Tibial nerve (tissue), 4 donors: ENCODE results near the gene BCAS3. TPM values are rescaled to one million over a fixed set of nuclear protein-coding genes. Genes with fewer than 3 reads are reported as not detected.

ENCODE experiments used
- DNase-seq, 2 donors: peaks; one replicate each; pipeline ENCODE4 v3.0.0-alpha.2; 2019; ENCODE audit warnings: low spot score in 2 of 2
- H3K27ac ChIP-seq, 4 donors: fragments of 200-600 bp; sonication (generic) in 3 of 4; one replicate each; pipeline ENCODE4 v1.5.1; 2017 to 2019; ENCODE audit warnings: mild to moderate bottlenecking in 1 of 4
- H3K27me3 ChIP-seq, 2 donors: fragments of 200-600 bp; sonication (generic) in 1 of 2; one replicate each; pipeline versions ENCODE4 v1.5.1 to v1.6.0; 2017 to 2019
- H3K36me3 ChIP-seq, 3 donors: fragments of 200-600 bp; sonication (generic); one replicate each; pipeline ENCODE4 v1.5.1; 2018 to 2019
- H3K4me1 ChIP-seq, 4 donors: fragments of 200-600 bp; sonication (generic) in 3 of 4; one replicate each; pipeline ENCODE4 v1.5.1; 2017 to 2019
- H3K4me3 ChIP-seq, 4 donors: fragments of 200-600 bp; sonication (generic) in 3 of 4; one replicate each; pipeline ENCODE4 v1.5.1; 2017 to 2019; ENCODE audit warnings: mild to moderate bottlenecking in 1 of 4, moderate library complexity in 1 of 4
- H3K9me3 ChIP-seq, 4 donors: fragments of 200-600 bp; sonication (generic) in 3 of 4; one replicate each; pipeline ENCODE4 v1.5.1; 2017 to 2019
- CTCF ChIP-seq, 5 experiments: fragments of 200-600 bp in 3 of 5; fragments of 450-650 bp in 2 of 5; sonication (generic) in 3 of 5; IDR thresholded peaks; one replicate each; pipeline ENCODE4 v1.5.1; 2016 to 2019; ENCODE audit warnings: antibody characterized with exemption in 5 of 5, mild to moderate bottlenecking in 3 of 5, moderate library complexity in 2 of 5
- EP300 ChIP-seq, 2 donors: sonication (generic); formaldehyde crosslinking; IDR thresholded peaks; one replicate each; pipeline ENCODE4 v1.6.1; 2017; ENCODE audit warnings: antibody characterized with exemption in 2 of 2, mild to moderate bottlenecking in 1 of 2
- POLR2A ChIP-seq, 2 donors: fragments of 450-650 bp; IDR thresholded peaks; one replicate each; pipeline ENCODE4 v1.6.1; 2017; ENCODE audit warnings: antibody characterized with exemption in 2 of 2, mild to moderate bottlenecking in 2 of 2, moderate library complexity in 2 of 2
- WGBS, 2 donors: methylation state at CpG; one replicate each; pipeline ENCODE4 v1.1.5; 2018; 5-methylcytosine and 5-hydroxymethylcytosine counted together
- total RNA-seq, 4 donors: library from RNA; depleted of rRNA; stranded (reverse); fragments of >200 nt; gene quantifications; one replicate each; pipeline ENCODE4 v1.1.0, GENCODE V29; 2016

The BCAS3 gene
- total RNA-seq, 4 donors from 2014 or later = 26.4 to 48.1 (median 44.8) TPM

DNA sequence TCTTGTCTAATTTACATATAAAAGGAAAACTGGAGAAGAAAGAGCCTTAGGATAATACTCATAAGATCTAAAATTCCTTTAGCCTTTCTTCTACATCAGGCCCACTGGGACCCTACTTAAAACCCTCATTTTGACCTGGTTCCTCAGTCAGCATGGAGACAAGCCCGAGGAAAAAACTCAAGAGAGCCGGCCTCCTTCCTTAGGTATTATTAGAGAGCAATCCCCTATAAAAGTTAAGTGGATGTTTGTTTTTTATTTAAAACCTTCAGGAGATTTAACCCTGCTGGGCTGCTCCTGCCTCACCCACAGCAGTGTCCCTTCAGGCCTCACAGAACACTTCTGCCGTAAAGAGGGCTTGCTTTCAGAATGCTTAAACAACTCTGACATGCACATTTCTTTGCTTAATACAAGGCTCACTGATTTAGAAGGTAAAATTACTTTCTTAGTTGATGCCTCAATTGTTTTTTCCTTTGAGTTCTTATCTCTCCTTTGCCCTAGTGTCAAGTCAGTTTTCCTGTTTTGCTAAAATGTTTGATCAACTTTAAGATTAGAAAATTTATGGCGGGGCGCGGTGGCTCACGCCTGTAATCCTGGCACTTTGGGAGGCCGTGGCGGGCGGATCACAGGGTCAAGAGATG, 576.4 kb downstream of the BCAS3 start:
- Histone ChIP-seq H3K9me3 (no peaks in the 10 kb centered on the region), H3K27ac (peak overlapping the region in 3 of 4 donors; percentile 1 to 87 (median 77)), H3K27me3 (no peaks in the 10 kb centered on the region), H3K4me3 (no peak overlapping the region), H3K4me1 (peaks cover 0 to 57% (median 44%) of the 10 kb centered on the region in 4 donors), H3K36me3 (no peaks in the 10 kb centered on the region)
- DNase-seq = no peak
- TF ChIP-seq POLR2A (IDR thresholded peaks at IDR 0.05) = no peak
- TF ChIP-seq CTCF (IDR thresholded peaks at IDR 0.05) = no peak
- TF ChIP-seq EP300 (IDR thresholded peaks at IDR 0.05) = no peak
- WGBS, 2 donors = 87 to 91% methylated on average over 10 of the region's 10 CpGs

GRCh38 chr17:61254904-61255303, 577.3 kb downstream of the BCAS3 start:
- H3K4me3 ChIP-seq = no peak overlapping the region
- peak overlapping the region in 2 of 4 donors; percentile 66 to 87 for H3K27ac ChIP-seq
- H3K36me3 ChIP-seq = no peaks in the 10 kb centered on the region
- no peak for DNase-seq
- no peaks in the 10 kb centered on the region for H3K27me3 ChIP-seq
- 38 to 57% methylated on average over 1 of the region's 1 CpG for WGBS, 2 donors
- no peaks in the 10 kb centered on the region for H3K9me3 ChIP-seq
- H3K4me1 ChIP-seq = peaks cover 0 to 57% (median 41%) of the 10 kb centered on the region in 4 donors
- TF ChIP-seq POLR2A (IDR thresholded peaks at IDR 0.05) = no peak
- TF ChIP-seq CTCF (IDR thresholded peaks at IDR 0.05) = no peak
- TF ChIP-seq EP300 (IDR thresholded peaks at IDR 0.05) = no peak

GRCh38 chr17:61255647-61256046, 578.0 kb downstream of the BCAS3 start:
- H3K4me1 ChIP-seq = peaks cover 0 to 57% (median 38%) of the 10 kb centered on the region in 4 donors
- TF ChIP-seq EP300 (IDR thresholded peaks at IDR 0.05) (no peak), CTCF (IDR thresholded peaks at IDR 0.05) (no peak), POLR2A (IDR thresholded peaks at IDR 0.05) (no peak)
- H3K27me3 ChIP-seq = no peaks in the 10 kb centered on the region
- H3K36me3 ChIP-seq = no peaks in the 10 kb centered on the region
- H3K27ac ChIP-seq = peak overlapping the region in 2 of 4 donors; percentile 66 to 87
- WGBS, 2 donors = 94 to 97% methylated on average over 3 of the region's 3 CpGs
- H3K4me3 ChIP-seq = no peak overlapping the region
- H3K9me3 ChIP-seq = no peaks in the 10 kb centered on the region
- DNase-seq = no peak

GRCh38 chr17:61259360-61259759, 581.7 kb downstream of the BCAS3 start:
- no peak overlapping the region for H3K4me3 ChIP-seq
- no peaks in the 10 kb centered on the region for H3K9me3 ChIP-seq
- 54 to 69% methylated on average over 3 of the region's 3 CpGs for WGBS, 2 donors
- no peaks in the 10 kb centered on the region for H3K36me3 ChIP-seq
- H3K27ac ChIP-seq = peak overlapping the region in 3 of 4 donors; percentile 40 to 77 (median 72)
- TF ChIP-seq POLR2A (IDR thresholded peaks at IDR 0.05) = no peak
- no peak for TF ChIP-seq EP300 (IDR thresholded peaks at IDR 0.05)
- no peak for TF ChIP-seq CTCF (IDR thresholded peaks at IDR 0.05)
- DNase-seq = no peak
- H3K4me1 ChIP-seq = peaks cover 0 to 35% (median 12%) of the 10 kb centered on the region in 4 donors
- no peaks in the 10 kb centered on the region for H3K27me3 ChIP-seq

DNA sequence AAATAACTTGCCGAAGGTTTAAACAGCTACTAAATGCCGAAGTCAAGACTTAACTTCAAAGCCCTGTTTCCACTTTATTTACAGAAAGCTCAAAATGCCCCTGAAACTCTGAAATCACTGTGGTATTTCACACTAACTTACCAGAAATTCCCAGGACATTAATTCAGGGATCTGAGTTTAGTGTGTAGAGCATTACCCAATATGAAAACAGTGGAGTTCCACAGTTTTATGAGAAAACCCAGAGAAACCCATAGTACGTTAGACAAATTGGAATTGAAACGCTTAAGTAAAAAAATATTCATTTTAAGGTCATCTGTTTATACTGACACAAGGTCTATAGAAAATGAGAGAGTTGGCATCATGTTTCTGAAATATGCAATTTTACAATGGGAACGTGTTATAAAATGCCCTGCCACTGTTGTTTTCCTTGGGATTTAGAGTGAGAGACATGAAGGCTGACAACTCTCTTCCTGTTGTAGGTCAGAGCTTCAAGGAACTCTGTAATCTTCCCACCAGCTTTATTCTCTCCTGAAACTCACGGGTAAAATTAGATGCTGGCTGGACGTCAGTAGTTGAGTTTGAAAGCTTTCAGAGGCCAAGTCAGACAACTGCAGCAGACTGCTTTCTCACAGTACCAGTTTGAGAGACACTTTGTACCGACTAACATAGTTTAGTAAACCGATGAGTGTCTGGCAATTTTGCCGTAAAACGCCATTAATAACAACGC, 582.6 kb downstream of the BCAS3 start:
- Histone ChIP-seq H3K4me3 (no peak overlapping the region), H3K36me3 (no peaks in the 10 kb centered on the region), H3K27me3 (no peaks in the 10 kb centered on the region), H3K27ac (peak overlapping the region; percentile 40 to 77 (median 60)), H3K4me1 (peaks cover 0 to 30% (median 12%) of the 10 kb centered on the region in 4 donors), H3K9me3 (no peaks in the 10 kb centered on the region)
- peak in 1 of 2 donors; percentile 29 for DNase-seq
- 33 to 45% methylated on average over 12 of the region's 12 CpGs for WGBS, 2 donors
- TF ChIP-seq POLR2A (IDR thresholded peaks at IDR 0.05) = no peak
- TF ChIP-seq EP300 (IDR thresholded peaks at IDR 0.05) = peak in 1 of 2 donors; percentile 26
